GM10248 (cell line): Measurements from ENCODE around the gene PRRT1B.

ENCODE experiments used
- CTCF ChIA-PET: fragments of 300-600 bp; sonication (Branson Sonifier 250); formaldehyde crosslinking; extraction: SDS; loops from one replicate; lab custom pipeline; 2021; ENCODE audit warnings: antibody characterized with exemption; lab: Yijun Ruan, JAX
- POLR2A ChIA-PET: fragments of 350-650 bp; sonication (Branson Sonifier 250); formaldehyde crosslinking; extraction: SDS; loops from one replicate; lab custom pipeline; 2020; ENCODE audit warnings: antibody characterized with exemption; lab: Yijun Ruan, JAX
- DNase-seq: peaks from one replicate; pipeline ENCODE4 v3.0.0; 2012; ENCODE audit errors: extremely low spot score
- CTCF ChIP-seq: IDR thresholded peaks from 2 replicates; pipeline ENCODE4 v1.5.1; 2012; ENCODE audit warnings: mild to moderate bottlenecking, low read depth; ENCODE audit errors: extremely low read depth, missing control alignments, control extremely low read depth

PRRT1B gene

GRCh38 chr9:131516100-131516499 is 29.2 kb upstream of the PRRT1B start:
- CTCF ChIA-PET: no interaction called here
- no peak for DNase-seq
- POLR2A ChIA-PET: no interaction called here
- no peak for TF ChIP-seq CTCF

- ChIA-PET POLR2A (no interaction called here), CTCF (no interaction called here)
- no peak for DNase-seq
- TF ChIP-seq CTCF: no peak
Measured at GRCh38 chr9:131516930-131517329, 28.4 kb upstream of the PRRT1B start.

- CTCF ChIA-PET: no interaction called here
- no peak for TF ChIP-seq CTCF
Measured at GRCh38 chr9:131517761-131518190, 27.5 kb upstream of the PRRT1B start.

GRCh38 chr9:131518553-131518952 is 26.8 kb upstream of the PRRT1B start:
- ChIA-PET CTCF (no interaction called here), POLR2A (interaction anchor here (0.6 kb wide), 1 partner anchor 29 kb away, joined by 5 read pairs; no protein-coding TSS in a partner anchor)
- DNase-seq: no peak
- TF ChIP-seq CTCF: no peak

More at GRCh38 chr9:131517761-131518190, 27.5 kb upstream of the PRRT1B start:
- POLR2A ChIA-PET: no interaction called here
- no peak for DNase-seq

- CTCF ChIA-PET: interaction anchor here (1.7 kb wide), 1 partner anchor 10 kb away, joined by 3 read pairs; no protein-coding TSS in a partner anchor
- DNase-seq: no peak
- POLR2A ChIA-PET: no interaction called here
- no peak for TF ChIP-seq CTCF
Measured at GRCh38 chr9:131520503-131520902, 24.8 kb upstream of the PRRT1B start.

- POLR2A ChIA-PET: no interaction called here
- CTCF ChIA-PET: no interaction called here
- no peak for TF ChIP-seq CTCF
- no peak for DNase-seq
Measured at GRCh38 chr9:131521203-131521602, 24.1 kb upstream of the PRRT1B start.
